Activated T-cell treated with anti-CD3 and anti-CD28 coated beads for 4 hours (primary cell): Measurements from ENCODE around the gene GRHPR.
A peak's percentile ranks its signal among the peaks of the same experiment; 100 is the strongest.
"Not testable (repeated sequence)": the region's sequence is repeated elsewhere in the genome, so short reads cannot be mapped to it uniquely, and the experiment has no call there.

Experiments
- DNase-seq: peaks from one replicate; pipeline ENCODE4 v3.0.0-alpha.2; 2020

GRHPR gene

DNA sequence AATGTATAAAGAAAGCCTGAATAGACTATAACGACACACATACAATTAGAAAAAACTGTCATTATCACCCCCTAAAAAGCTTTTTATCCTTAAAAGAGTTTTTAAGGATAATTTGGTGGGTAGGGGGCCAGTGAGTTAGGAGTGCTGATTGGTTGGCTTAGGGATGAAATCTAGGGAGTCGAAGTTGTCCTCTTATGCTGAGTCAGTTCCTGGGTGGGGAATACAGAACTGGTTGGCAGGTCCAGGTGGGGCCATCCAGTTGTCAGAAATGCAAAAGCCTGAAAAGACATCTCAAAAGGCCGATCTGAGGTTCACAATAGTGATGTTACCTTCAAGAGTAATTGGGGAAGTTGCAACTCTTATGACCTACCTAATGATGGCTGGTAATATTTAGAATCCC, 29.1 kb downstream of the GRHPR start:
- DNase-seq = no peak

DNA sequence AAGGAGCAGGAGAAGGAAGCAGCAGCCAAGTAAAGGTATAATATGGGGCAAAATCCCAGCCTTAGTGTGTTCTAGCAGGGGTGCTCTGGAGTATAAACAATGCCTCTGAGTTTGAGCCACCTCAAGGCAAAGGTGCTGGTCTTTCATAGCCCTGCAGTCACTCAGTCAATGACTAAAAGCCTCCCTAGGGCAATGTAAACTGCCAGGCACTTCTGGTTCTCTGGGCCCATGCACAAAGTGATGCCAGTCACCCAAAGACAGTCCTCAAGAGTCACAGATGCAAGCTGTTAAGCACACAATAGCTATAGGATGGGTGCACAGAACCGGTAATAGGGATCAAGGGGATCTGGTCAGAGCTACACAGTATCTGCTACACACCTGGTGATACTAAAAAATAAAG, 30.1 kb downstream of the GRHPR start:
- no peak for DNase-seq

DNA sequence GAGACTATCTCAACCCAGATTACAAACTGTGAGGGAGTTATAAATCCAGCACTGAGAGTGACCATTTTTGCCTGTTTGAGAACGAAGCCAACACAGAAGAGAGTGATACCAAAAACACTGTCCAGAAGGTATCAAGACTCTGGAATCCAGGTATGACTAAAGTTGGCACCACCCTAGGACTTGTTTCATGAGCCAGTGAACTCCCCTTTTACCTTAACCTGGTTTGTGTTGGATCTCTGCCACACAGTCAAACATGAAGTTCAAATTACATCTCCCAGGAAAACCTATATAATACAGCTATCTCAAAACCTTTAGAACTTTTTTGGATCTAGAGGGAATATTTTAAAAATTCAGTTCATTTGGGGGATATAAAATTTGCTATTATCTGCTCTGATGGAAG, 31.3 kb downstream of the GRHPR start:
- no peak for DNase-seq

DNA sequence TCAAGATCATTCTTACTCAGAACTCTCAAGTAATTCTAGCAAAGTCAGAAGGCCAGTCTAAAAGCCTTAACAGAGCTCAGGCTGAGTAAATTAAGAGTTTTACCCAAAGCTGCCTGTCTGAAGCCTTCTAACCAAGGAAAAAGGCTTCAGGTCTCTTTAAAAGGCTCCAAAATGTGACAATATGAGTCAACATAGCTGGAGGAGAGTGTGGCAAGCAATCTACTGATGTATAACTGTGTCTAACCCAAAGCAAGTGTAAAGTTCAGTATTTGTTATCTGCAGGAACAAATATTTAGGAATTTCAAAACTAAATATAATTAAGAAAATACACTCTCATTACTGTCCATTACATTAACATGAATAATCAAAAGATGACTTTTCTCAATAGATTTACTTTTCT, 31.7 kb downstream of the GRHPR start:
- DNase-seq = no peak

DNA sequence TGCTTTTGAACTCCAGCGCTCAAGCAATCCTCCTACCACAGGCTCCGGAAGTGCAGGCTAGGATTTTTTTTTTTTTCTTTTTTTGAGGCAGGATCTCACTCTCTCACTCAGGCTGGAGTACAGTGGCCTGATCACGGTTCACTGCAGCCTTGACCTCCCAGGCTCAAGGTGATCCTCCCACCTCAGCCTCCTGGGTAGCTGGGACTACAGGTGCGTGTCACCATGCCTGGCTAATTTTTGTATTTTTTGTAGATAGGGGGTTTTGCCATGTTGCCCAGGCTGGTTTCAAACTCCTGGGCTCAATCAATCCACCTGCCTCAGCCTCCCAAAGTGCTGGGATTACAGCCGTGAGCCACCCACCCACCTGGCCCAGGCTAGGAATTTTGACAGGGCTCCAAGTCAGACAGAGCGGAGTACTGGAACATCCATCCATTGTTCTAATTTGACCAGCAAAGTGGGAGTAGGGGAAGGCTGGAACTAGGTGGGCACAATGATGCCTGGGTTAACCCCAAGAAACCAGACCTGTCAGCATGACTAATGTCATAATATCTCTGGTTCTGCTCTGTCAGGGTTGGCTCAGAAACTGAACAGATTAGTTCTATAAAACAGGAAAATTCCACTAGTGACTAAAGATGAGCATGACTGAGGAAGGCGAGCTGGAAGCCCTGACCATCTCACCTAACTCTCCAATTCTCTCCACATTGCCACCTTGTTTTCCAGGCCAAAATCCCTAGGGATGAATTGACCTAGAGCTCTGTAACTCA, 33.6 kb downstream of the GRHPR start:
- DNase-seq = no peak

DNA sequence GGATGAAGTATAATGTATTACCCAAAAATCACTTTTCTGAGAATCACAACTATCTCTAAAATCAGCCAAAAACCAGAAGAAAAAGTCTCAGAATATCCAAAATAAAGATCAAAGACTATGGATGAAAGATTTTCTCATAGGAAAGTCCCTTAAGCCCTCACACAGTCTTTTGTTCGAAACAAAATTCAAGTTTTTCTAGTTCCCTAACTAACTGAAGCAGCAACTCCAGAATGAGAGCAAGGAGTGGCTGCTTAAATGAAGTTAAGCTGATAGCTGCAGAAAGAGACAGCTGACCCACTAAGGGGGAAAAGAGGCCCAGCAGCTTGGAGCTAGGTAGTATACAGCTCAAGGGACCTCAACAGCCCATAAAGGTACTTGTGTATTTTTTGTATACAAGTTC, 34.3 kb downstream of the GRHPR start:
- no peak for DNase-seq

DNA sequence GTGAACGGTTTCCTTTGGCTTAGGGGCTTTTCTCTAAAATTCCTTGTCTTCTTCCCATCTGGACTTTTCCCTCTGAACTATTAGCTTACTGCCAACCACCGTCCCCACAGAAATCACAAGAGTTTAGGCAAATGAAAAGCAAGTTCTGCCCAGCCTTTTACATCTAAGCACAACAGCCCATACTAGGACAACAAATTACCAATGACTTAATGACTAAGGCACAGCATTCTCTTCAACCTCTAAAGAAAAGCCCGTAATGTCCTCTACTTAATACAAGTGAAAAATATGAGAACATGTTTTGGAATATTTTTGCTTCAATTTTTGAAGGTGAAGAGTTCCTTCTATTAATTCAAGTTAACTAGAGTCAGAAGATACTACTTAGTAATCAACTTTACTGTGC, 41.5 kb downstream of the GRHPR start:
- no peak for DNase-seq

DNA sequence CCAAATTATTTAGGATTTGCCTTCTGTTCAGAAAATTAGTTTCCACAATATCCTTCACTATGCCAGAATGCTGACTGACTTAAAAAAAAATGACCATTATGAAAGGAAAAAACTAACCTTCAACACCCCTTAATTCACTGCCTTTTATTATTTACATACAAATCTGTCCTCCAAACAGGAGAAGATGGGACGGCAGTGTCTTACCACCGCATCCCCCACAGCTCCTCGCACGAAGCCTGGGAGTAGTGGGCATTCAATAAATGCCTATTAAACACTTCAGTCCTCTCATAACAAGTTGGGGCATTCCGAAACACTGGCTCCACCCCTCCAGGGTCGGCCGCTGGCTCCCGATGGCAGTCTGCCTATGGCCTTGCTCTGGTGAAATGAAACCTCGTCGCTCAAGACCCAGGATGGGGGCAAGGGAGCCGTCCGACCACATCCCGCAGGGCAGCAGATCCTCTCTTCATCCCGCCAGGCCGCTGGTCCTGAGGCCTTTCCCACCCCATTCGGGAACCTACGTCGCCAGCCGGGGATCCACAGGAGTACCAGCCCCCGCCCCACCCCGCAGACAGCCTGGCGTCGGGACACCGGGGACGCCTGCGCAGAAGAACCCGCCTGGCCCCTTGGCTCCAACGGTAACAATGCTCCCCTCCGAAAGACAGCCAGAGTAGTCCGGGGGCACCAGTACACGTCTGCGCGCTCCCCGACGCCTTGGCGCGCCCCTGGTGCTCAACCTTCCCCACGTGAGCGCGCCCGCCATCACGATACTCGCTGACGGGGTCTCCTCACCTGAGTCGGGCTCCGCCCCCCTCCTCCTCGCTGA, 42.1 kb downstream of the GRHPR start:
- DNase-seq = peak; percentile 54

DNA sequence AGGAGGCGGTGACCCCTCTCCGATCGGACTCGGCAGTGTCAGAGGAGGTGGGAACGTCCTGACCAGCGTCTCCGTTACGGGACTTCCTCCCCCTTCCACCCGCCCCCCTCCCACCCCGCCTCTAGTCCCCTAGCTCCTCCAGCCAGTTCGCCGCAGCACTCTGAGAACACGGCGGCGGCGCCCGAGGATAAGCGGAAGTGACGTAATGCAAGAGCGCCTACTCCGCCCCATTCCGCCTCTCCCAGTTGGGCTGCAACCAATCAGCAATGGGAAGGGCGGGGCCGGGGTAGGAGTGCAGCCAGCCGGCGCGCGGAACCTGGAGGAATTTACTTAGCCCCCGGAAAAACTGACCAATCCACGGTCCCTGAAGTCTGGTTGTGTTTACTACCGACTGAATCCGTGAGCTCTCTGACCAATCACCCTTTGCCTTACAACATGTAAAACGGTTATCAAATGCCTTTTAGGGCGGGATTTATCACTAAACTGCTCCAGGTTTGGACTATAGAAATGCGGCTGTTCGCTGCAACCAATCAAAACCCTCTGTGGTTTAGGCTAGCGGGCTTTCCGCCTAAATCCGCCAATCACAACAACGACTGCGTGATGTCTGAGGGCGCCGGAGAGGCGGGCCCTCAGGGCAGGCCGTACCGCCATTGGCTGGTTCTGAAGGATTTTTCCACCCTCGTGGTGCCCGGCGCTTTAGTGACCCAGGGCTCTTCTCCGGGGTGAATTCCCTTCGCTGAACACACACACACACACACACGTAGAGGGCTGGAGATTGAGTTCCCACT, 42.9 kb downstream of the GRHPR start, which contains the start of gene ZBTB5:
ZBTB5 (minus strand) TSS at position 202 of the 788 bp plus-strand sequence. CDS start 22,899 bp downstream, outside the sequence.
- DNase-seq = peak; percentile 98

DNA sequence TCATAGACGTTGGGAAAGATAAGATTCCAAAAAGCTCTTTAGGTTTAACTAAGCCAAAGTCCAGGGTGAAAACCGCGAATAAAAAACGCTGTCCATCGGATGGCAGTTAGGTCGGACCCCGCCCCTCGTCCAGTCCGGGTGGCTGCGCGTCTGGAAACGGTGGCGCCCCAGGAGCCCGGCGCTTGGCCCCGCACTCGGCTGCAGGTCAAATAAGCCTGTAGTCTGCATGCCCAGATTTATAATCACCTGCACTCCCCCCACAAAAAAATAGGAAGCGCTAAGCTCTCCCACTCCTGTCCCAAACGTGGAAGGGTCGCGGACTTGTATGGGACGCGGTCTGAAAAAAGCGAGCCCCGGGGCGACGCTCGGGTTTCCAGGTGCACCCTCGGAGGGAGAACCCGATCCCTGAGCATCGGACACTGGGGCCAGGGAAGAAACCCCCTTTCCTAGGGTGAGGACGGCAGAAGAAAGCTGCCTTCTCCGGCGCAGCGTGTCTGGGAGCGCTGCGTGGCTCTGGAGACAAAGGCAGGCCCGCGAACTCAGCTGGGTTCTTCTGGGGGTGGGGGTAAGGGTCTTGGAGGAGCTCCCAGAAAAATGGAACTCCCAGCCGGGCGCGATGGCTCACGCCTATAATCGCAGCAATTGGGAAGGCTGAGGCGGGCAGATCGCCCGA, 43.7 kb downstream of the GRHPR start:
- DNase-seq = no peak

DNA sequence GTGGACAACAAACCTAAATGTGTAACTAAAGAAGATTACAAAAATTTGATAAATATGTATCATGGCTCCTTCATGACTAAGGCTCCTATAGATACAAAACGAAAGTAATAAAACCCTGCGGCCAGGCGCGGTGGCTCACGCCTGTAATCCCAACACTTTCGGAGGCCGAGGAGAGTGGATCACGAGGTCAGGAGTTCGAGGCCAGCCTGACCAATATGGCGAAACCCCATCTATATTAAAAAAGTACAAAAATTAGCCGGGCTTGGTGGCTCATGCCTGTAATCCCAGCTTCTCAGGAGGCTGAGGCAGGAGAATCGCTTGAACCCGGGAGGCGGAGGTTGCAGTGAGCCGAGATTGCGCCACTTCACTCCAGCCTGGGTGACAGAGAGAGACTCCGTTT, 45.0 kb downstream of the GRHPR start:
- DNase-seq = not testable (repeated sequence)

DNA sequence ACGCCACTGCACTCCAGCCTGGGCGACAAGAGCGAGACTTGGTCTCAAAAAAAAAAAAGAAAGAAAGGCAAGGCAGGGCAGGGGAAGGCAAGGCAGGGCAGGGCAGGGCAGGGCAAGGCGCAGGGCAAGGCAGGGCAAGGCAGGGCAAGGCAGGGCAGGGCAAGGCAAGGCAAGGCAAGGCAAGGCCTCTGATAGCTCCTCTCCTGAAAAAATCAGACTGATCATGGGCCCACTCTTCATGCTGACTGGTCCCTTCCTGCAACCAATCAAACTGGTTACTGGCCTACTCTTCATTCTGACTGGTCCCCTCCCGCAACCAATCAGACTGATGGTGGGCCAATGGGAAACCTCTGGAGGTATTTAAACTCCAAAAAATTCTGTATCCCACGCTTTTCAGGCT, 46.1 kb downstream of the GRHPR start:
- no peak for DNase-seq

DNA sequence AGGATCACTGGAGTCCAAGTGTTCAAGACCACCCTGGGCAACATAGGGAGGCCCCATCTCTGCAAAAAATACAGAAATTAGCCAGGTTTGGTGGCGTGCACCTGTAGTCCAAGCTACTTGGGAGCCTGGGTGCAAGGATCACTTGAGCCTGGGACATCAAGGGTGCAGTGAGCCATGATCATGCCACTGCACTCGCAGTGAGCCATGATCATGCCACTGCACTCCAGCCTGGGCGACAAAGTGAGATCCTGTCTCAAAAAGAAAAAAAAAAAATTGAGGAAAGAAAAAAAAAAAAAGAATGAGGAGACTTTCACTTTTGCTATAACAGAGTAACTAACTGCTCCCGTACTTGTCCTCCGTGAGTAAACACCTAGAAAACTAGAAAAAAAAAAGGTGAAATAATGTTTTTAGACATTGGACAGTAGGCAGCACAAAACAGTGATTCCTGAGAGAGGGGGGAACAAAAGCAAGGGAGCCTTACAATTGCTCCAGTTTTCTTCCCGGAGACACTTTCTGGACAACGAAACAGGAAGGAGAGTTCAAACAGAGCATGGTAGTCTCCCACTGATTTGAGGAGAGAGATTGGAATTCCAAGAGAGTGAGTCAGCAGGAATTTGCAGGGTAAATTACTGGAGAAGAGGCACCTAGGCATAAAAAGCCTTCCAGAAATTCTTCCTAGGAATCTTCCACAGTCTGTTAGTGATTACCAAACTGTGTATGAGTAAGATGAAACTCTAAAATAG, 49.6 kb downstream of the GRHPR start:
- DNase-seq = no peak

DNA sequence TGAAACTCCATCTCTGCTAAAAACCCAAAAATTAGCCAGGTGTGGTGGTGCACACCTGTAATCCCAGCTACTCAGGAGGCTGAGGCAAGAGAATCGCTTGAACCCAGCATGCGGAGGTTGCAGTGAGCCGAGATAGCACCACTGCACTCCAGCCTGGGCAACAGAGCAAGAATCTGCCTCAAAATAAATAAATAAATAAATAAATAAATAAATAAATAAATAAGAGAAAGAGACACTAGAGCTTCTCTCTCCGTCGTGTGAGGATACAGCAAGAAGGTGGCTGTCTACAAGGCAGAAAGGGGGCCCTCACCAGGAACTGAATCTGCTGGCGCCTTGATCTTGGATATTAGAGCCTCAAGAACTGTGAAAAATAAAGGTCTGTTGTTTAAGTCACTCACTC, 51.5 kb downstream of the GRHPR start:
- DNase-seq = not testable (repeated sequence)

DNA sequence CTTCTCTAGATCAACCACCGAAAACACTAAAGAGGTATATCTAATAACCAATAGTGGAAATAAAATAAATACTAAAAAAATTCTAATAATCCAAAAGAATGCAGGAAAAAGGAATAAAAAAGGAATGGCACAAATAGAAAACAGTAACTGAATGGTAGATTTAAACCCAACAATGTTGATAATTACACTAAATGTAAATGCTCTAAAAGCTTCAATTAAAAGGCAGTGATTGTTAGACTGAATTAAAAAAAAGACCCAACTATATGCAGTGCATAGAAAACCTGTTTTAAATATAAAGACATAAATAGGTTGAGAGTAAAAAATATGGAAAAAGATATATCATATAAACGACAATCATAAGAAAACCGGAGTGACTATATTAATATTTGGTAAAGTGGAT, 51.9 kb downstream of the GRHPR start:
- DNase-seq = no peak

DNA sequence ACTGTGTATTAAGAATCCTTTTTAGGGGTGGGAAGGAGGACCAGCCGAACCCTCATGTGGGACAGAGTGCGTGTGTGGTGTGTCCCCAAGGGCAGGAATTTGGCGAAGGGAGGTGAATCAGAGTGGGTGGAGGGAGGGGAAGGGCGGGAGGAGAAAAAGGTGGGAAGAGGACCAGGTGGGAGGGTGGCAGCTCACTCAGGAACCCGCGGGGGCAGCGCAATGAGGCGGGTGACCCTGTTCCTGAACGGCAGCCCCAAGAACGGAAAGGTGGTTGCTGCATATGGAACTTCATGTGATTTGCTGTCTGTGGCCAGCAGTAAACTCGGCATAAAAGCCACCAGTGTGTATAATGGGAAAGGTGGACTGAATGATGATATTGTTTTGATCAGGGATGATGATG, 54.4 kb downstream of the GRHPR start:
- no peak for DNase-seq

DNA sequence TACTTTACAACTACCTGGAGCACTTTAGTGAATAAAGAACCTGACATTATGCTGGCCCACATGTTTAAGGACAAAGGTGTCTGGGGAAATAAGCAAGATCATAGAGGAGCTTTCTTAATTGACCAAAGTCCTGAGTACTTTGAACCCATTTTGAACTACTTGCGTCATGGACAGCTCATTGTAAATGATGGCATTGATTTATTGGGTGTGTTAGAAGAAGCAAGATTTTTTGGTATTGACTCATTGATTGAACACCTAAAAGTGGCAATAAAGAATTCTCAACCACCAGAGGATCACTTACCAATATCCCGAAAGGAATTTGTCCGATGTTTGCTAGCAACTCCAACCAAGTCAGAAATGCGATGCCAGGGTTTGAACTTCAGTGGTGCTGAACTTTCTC, 54.9 kb downstream of the GRHPR start:
- DNase-seq = not testable (repeated sequence)

DNA sequence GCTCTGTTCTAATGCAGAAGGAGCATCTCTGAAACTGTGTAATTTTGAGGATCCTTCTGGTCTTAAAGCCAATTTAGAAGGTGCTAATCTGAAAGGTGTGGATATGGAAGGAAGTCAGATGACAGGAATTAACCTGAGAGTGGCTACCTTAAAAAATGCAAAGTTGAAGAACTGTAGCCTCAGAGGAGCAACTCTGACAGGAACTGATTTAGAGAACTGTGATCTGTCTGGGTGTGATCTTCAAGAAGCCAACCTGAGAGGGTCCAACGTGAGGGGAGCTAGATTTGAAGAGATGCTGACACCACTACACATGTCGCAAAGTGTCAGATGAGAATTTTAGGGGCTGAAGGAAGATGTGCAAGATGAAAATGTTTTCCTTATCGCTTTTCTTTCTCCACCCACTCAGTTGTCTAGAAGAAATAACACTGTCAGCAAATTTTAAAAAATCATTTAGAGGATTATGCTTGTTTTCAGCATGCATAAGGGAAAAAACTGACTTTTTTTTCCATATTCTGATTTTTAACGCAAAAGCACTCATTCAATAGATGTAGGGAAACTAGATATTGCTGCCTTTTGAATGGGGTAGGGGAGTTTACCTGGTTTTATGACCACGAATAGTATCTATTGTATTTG, 55.6 kb downstream of the GRHPR start:
- not testable (repeated sequence) for DNase-seq

DNA sequence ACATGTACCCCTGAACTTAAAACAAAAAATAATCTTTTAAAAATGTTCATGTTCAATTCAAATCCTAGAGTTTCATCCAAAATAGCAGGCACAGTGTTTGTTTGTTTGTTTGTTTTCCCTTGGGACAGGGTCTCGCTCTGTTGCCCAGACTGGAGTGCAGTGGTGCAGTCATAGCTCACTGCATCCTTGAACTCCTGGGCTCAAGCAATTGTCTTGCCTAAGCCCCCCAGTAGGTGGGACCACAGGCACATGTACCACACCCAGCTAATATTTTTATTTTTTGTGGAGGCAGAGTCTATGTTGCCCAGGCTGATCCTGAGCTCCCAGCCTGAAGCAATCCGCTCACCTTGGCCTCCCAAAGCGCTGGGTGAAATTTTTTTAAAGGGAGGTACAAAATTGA, 58.3 kb downstream of the GRHPR start:
- no peak for DNase-seq

DNA sequence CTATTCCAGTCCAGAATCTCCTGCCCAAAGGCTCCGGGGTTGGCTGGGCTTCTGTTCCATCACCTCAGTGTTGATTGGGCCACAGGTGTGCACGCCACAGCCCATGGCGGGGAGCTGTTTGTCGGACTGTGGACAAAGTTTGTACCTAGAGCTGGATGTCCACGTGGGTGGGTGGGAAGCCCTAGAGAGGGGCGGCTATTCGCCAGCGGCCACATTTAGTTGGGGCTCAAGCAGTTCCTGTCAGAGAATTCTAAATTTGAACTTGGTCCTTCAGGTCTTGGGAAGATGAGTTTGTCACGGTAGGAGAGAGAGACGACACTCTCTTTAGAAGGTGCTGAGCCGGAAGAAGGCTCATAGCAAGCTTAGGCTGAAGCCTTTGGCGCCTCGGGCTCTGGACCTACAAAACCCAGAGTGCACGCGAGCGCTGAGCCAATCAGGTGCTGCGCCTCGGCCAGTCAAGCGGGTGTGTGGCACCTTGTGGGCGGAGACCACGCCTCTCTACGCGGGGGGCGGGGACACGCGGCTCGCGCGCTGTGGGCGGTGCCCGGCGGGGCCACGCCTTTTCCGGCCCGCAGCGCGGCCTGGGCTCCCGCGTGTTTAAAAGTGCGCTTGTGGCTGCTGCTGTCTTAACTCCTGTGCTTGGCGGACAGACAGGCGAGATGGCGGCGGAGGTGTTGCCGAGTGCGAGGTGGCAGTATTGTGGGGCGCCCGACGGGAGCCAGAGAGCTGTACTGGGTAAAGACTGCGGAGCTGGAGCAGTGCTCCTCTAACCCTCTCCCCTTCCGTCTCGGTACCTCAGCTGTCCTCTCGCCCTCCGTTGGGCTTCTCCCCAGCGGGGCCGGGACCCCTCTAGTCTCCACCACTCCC, 63.1 kb downstream of the GRHPR start, which contains the start of gene POLR1E:
POLR1E (plus strand) TSS at position 560 of the 867 bp plus-strand sequence; CDS start at position 660, 100 bp downstream.
- peak; percentile 96 for DNase-seq
